Kidney tubule cell (primary cell): ENCODE measurements around the gene GTF3A.

Source experiments
- DNase-seq: peaks from one replicate; pipeline ENCODE4 v3.0.0-alpha.2; 2018; ENCODE audit warnings: low spot score

Gene GTF3A

DNA sequence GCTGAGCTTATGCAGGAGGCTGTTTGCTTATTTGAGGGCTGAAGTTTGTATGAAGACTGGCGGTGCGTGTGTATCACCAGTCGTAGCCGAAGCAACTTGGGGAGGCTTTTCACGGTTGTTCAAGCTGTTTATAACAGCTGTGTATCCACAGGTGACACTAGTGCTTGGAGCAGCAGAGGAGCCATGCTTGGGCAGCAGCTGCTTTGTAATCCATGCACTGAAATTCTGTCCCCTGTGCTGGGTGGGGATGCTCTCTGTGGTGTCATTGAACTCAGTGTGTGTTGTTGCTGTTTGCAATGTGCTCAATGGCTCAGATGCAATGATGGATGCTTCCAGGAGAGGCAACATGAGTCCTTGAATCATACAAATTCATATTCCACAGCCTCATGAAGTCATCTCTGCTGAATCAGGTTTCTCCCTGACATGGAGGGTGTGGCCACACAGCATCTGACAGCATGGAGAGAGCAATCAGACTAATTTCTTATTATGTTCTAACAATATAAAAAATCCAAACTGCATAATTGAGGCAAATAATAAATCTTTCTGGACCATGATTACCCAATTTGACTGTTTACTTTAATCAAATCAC, 18.8 kb upstream of the GTF3A start:
- DNase-seq, result no peak

DNA sequence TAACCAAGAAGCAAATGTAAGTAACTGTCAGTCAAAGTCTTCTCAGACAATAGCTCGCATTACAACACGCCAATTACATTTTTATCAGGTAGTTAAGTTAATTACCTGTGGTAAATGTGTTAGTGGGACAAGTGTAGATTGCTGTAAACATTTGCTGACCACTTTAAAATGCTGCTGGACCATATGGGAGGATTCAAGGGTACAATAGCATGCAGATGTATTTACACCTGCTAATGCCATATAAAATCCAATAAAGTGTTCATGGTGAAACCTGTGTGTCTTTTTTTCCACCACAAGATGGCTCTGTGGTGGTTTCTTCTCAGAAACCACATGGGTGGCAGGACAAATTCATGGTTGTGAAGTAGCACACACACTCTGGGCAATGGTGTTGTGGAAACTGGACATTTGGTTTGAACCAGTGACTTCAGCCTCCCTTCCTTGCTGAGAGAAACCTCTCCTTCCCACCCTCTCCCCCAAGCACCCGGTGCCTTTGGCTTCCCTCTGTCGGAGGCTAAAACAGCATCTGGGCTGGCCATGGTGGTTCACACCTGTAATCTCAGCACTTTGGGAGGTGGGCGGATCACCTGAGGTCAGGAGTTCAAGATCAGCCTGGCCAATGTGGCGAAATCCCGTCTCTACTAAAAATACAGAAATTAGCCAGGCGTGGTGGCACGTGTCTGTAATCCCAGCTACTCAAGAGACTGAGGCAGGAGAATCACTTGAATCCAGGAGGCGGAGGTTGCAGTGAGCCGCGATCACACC, 18.1 kb upstream of the GTF3A start:
- peak; percentile 53 for DNase-seq

DNA sequence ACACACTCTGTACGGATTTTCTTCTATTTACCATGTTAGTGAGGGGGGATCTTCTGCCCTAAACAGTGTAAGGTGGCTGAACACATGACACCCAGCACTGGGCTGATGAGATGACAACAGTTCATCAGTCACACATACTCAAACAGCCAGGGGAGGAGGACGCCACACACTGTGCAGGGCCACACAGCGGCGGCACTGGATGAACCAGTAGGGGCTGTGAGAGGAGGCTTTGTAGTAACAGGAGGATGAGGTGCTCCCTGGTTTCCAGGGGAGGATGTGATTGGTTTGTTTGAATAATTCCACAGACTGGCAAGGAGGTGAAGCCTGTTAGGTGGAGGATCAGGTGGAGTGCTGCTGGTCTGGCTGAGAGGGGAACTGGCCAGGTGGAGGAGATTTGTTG, 16.3 kb upstream of the GTF3A start:
- DNase-seq, result no peak

DNA sequence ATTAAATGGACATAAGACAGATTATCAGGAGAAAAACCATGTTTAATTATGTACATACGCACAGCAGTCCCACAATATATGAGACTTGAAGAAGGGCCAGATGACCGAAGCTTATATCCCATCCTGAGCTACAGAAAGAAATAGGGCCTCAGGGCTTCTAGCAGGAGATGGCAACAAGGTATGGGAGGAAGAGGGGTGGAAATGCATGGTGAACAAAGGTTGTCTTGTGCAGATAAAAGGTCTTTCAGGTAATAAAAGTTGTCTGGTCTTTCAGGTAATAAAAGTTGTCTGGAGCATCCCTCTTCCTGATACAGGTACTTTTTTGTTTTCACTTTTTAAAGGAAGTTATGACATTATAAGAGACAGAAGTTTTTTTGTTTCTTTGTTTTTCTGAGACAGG, 15.4 kb upstream of the GTF3A start:
- DNase-seq, result no peak

DNA sequence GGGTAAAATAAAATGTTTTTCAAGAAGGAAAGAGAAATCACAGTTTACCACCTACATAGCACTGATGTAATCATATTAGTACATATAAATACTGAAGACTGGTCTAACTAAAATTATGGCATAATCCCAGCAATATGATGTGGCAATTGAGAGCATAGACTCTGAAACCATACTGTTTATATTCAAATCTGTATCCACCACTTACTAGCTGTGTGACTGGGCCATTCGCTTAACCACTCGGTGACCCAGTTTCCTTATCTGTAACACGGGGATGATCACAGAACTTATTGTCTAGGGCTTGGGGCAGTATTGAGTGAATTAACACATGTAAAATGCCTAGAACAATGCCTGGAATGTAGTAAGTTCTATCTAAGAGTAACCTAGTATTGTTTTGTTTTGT, 13.1 kb upstream of the GTF3A start:
- DNase-seq, result no peak

DNA sequence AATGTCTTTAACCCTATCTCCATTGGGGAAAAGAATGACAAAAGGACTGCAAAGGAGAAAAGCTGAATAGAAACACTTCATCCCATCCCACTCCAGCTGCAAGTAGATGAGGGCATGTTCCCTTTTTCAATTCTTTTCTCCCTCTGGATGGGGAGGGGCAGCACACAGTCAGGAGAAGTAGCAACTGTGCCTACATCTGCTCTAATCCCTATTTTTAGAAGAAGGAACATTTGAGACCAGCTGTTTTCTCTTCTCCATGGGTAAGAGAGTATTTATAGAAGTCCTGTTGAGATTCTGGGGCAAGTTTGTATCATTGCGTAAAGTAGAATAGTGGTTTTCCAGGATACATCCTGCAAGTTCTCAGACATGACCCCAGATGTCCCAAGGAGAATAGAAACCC, 9.3 kb upstream of the GTF3A start:
- no peak for DNase-seq

DNA sequence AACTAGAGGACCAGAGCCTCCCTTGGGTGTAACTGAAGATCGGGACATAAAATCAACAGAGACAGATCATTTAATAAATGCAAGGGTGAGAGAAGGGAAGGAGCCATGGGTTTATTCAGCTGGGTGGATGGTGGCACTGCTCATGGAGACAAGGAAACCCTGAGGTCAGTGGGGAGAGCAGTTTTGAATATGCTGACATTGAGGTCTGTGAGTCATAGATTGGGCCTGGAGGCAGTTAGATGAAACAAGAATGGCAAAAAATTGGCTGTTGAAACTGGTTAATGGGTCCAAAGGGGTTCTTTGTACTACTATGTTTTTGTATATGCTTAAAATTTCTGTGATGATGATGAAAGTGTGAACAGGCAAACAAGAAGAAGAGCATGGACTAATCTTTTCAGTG, 5.1 kb upstream of the GTF3A start:
- peak; percentile 13 for DNase-seq

DNA sequence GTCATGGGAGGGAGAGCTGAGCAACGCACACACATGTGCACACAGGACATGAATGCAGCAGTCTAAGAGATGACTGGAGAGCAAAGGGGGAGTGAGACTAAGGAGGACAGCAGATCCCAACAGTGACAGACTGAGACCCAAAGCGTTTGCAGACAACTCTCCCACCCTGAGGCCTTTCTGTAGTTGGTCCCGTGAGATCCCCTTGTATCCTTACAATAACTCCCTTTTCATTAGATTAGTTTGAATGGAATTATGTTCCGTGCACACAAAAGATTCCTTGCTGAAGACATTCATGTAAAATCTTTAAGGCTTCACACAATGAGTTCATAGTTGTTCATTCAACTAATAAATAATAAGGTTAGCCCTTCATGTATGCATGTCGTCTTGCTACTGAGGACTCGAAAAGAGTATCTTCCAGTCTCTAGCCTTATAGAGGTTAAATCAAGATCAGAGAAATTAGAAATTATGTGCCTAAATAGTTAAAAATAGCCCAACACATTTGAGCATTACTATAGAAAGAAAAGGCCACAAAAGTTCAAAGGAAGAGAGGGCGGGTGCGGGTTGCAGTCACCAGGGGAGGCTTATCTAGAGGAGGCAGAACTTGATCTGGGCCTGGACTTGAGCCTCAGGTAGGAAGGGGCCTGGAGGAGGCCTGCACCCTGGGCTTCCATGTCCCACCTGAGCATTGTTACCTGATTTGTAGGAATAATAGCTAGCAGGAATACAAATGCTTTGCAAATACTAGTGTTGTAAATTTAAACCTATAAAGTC, 3.1 kb upstream of the GTF3A start:
- no peak for DNase-seq

DNA sequence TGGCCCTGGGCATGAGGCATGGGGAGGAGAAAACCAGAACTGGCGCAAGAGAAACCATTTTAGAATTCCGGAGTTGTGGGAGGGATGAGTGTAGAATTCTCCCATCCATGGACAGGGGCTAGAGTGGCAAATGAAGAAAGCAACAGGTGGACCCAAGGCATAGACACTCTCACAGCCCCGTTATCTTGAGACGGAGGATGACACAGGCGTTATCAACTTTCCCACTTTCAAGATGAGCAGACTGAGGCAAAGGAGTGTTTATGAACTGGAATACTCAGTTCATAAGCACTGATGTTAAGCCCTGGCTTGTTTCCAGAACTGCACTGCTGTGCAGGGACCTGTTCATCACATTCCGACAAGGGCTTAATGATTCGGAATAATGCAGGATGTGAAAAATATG, 1.1 kb upstream of the GTF3A start:
- DNase-seq, result no peak

DNA sequence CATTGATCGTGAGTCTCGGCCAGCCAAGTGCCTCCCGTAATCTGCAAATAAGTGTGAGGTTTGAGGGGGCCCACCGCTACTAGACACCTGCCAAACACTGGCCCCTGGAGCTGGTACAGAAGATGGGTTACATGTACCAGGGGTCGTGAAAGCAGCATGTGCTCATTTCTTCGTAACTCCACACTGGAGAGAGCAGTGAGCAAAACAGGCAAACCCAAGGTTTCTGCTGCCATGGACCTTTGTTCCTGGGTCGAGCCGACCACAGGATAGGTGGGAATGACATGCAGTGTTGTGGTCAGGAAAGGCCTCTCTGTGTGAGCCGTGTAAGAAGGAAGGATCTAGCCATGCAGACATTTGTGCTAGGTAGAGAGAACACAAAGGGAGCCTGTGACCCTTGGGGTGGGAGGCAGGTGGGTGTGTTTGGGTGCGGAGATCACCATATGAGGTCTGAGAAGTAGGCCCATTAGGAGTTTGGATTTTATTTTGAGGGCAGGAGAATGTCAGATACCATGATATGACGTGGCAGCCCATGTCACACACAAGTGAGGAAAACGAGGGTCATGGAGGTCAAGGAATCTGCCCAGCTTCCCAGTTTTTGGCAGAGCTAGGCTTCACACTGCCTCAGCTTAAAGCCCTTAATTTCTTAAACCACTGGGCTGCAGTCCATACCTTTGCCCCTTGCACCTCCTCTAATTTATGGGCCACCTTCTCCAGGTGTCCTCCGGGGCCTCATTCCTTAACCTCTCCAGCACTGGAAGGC, 919 bp downstream of the GTF3A start:
- DNase-seq, result peak; percentile 44

DNA sequence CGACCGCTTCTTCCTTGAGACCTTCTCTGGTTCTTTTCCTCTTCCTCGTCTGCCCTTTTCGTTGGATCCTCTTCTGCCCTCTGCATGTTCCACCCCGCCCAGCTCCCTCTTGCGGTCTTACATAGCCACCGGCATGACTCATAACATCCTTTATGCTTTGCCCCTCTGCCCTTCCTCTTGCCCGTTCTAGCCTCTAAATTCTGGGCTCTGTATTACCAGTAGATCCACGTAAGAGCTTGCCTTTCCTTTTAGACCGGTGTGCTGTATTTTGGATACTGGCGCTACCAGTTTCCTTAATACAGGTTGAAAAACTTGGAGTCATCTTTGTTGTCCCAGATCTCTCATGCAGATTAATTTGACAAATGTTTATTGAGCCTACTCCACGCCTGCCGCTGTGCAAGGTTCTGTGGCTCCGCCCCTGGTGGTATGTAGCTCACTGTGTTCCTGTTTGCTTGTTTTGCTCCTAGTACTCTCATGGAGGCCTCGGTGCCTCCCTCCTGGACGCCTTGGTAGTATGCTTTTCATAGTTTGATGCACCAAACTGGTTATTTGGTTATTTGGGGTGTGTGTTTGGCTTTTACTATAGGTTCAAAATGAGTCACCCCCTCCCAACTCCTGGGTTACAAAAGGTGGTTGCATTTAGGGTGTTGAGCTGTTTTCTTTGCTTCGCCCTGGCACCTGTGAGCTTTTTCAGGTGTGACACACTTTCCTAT, 1.7 kb downstream of the GTF3A start:
- DNase-seq, result peak; percentile 92

DNA sequence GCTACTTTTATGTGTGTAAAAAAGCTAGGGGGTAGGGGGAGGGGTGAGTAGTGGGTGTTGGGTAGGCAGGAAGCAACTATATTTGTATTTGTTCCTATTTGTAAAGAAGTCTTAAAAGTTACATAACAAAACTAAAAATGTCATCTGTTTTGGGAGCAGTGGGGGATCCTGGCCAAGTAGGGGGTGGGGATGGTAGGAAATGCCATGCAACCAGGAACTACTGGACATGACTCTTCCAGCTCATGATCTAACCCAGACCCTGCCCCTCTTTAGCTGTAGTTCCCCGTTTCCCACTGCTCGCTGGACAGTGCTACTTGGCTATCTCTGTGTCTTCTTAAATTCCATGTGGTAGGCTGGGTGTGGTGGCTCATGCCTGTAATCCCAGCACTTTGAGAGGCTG, 3.2 kb downstream of the GTF3A start:
- no peak for DNase-seq

DNA sequence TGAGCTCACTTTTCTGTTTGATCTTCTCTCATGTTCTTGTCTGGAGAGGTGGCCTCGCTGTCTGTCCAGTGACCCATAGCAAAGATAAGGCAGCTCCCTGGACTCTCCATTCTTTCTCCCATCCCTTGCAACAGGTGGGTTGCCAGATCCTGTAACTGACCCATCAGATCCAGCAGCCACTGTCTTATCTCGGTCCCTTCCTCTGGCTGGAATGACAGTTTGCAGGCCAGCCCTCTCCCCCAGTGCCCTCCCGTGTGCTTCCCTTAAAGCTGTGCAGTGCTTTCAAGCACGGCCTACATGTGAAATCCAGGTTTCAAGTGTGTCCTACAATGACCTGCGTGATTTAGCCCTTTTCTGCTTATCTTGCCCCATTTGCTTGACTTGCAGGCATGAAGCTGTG, 3.7 kb downstream of the GTF3A start:
- DNase-seq, result no peak

DNA sequence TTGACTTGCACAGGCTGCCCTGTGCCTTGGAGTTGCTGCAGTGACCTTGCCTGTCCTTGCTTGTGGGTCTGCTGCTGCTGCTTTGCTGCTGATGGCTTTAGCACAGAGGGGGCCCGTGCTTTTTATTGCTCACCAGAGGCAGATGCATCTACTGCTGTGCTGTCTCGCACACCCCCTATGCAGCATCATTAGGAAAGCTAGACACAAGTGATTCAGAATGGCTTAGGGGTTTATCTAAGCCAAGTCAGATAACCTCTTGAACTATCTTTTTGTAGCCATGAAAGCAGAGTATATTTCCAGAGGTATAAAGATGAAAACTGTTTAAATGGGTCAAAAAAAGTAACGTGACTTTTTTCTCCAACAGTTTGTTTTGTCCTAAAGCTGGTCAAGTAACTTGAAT, 7.8 kb downstream of the GTF3A start:
- no peak for DNase-seq

DNA sequence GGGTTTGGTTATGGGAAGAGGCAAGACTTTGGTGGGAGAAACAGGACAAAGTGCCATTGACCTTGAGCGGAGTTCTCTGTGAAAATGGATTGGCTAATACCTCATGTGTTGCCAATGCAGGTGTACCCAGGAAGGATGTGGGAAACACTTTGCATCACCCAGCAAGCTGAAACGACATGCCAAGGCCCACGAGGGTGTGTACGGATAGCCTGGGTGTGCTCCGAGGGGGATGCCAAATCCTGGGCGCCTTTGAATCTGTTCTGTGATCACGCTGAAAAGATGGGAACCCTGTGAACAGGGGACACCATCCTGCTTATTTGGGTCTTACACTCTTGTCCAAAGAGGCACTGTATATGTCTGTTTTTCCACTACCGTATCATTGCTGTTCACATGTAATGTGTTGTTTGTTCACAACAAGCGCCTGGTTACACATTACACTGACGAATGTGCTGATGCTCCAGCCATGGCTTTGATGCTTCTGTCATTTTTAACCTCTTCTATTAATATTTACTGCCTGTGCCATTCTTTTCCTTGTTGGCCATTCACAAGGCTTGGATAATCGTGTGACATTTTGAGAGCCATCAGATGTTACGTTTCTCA, 8.3 kb downstream of the GTF3A start:
- no peak for DNase-seq

DNA sequence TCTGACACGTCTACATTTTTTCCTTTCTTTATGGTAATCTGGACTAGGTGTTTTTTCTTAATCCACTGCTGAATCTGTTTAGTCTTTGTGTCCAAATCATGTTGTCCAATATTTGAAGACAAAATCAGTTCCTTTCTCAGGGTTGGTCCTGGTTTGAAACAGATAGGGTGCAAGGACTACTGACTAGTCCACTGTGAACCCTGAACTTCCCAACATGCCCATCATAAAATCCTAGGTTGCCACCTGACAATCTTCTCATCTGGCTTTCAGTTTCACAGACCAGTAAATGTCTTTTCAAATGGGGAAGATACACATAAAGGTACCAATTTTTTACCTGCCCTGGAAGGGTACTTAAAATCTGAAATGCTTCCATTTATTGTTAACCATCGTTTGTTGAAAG, 12.7 kb downstream of the GTF3A start:
- no peak for DNase-seq

DNA sequence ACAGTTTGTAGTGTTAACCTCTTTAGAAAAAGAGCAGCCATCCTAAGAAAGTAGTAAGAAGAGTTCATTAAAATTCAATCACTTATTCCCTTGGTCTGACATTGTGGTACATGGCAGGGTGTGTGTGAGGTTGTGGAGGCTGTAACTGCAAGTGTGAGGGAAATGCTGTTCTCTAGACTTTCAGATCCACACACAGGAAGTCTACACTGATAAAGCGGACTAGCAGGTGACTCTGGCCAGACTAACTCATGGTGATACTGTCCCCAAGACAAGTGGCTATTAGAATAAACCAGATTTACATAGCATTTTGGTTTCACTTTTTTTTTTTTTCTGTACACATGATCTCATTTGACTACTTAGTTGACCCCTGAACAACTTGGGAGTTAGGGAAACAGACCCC, 16.0 kb downstream of the GTF3A start:
- DNase-seq, result no peak

DNA sequence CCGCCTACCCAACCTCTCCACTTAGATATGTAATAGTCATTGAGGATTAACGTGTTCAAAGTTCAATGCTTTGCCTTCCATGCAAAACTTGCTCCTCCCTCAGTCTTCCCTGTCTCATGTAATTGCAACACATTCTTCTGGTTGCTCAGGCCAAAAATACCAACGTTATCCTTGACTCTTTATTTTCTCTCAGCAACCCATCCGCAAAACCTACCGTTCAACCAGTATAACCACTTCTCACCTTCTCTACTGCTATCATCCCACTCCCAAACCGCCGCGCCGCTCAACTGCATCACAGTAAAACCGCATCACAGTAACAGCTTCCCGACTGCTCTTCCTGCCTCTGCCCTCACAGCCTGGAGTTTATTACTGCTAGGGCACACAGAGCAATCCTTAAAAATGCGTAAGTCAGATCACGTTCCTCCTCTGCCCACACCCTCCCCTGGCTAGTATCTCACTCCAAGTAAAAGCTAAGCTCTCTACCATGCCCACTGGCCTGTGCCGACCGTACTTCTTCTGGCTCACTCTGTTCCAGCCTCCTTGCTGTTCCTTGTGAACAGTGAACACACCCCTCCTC, 17.7 kb downstream of the GTF3A start:
- DNase-seq, result peak; percentile 76

DNA sequence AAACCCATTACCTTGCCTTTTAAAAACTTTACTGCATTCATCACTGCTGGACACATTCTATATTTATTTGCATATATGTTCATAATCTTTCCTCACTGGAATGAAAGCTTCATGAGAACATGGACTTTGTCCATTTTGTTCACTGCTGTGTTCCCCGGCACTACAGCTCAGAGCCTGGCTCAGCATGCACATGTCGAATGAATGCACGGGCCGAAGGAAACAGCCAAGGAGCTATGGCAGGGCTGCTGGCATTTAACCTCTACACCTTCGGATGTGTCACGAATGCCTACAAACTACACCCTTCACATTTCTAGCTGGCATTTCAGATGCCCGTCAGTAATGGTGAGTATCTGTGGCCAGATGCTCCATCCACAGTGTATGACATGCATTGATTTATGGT, 18.4 kb downstream of the GTF3A start:
- peak; percentile 17 for DNase-seq

DNA sequence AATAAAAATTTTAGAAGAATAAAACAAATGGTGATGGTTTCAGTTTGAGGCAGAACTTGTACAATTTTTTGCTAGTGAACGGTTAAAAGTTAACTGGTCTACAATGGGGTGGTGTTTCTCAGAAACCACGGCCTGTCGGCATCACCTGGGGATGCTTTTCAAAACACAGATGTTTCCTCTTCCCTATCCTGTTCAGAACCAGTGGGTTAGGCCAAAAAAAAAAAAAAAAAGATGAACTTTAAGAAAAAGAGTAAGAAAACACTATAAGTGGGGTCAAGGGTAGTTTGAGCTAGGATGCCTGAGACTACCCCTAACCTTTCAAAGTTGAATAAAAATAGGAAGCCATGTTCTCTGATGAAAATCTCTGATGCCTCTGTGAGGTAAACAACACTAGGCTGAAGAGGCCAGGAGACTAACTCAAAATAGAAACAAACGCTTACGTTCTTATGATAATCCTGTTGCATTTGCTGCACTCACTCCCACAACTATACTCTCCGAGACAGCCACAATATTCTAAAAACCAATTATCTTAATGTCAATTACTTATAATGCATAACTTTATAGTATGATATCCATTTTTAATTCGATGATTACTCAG, 22.7 kb downstream of the GTF3A start:
- no peak for DNase-seq

DNA sequence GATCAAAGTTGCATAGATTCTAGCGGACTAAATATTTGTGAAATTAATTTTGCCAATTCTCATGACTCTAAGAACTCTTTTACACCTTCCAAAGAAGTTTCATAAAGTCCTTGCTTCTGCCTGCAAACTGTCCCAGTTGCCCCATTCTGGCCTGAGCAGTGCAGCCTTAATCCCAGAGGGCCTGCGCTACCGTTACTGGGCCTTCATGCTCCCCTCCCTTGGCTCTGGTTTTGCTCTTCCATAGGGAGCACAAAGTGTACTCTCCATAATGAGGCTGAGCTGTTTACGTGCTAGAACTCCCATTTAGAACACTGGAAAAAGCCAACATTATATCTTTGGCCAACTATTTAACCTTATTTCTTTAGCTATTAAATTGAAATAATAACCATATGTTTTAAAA, 23.9 kb downstream of the GTF3A start:
- no peak for DNase-seq
